IMR-90 (cell line): ENCODE data around the gene DCC. TPM values are rescaled to one million over a fixed set of nuclear protein-coding genes. Genes with fewer than 3 reads are reported as not detected.

ENCODE experiments used
- ATAC-seq: fragments of 200-7000 bp; cut with Tn5 transposase; 2 replicates; pipeline ENCODE4 v1.9.1; 2020; ENCODE audit warnings: low read depth, mild to moderate bottlenecking, moderate library complexity
- BruUV-seq: library from RNA; stranded (reverse); fragments of 400-500 nt; replicated peaks from 2 replicates; lab custom pipeline; 2021; lab: Mats Ljungman, UMichigan
- CTCF ChIA-PET: fragments of 300-600 bp; formaldehyde crosslinking; extraction: SDS; loops from one replicate; lab custom pipeline; 2021; ENCODE audit warnings: antibody characterized with exemption; lab: Yijun Ruan, JAX
- POLR2A ChIA-PET: fragments of 300-600 bp; sonication (Branson Sonifier 250); formaldehyde crosslinking; loops from one replicate; lab custom pipeline; 2022; ENCODE audit warnings: antibody characterized with exemption; ENCODE audit not compliant: unreplicated experiment; lab: Charles Lee
- DNase-seq: peaks from one replicate; pipeline ENCODE4 v3.0.0; 2013
- H2AFZ ChIP-seq: replicated peaks from 2 replicates; pipeline ENCODE3; 2013; ENCODE audit warnings: low read length, mild to moderate bottlenecking; ENCODE audit not compliant: poor library complexity
- H2AK5ac ChIP-seq: 2 replicates; pipeline ENCODE4 v1.6.1; 2013; ENCODE audit warnings: low read depth, low read length, inconsistent platforms
- H2AK9ac ChIP-seq: replicated peaks from 2 replicates; pipeline ENCODE3; 2013; ENCODE audit warnings: mild to moderate bottlenecking, low read depth, low read length, moderate library complexity; ENCODE audit not compliant: poor library complexity
- H2BK120ac ChIP-seq: 2 replicates; pipeline ENCODE4 v1.6.1; 2013; ENCODE audit warnings: low read depth, low read length, inconsistent platforms
- H2BK15ac ChIP-seq: 3 replicates; pipeline ENCODE4 v1.6.1; 2013; ENCODE audit warnings: low read depth, low read length, inconsistent platforms
- H2BK20ac ChIP-seq: 2 replicates; pipeline ENCODE4 v1.6.1; 2013; ENCODE audit warnings: low read depth, mild to moderate bottlenecking, inconsistent platforms, low read length, moderate library complexity
- H2BK5ac ChIP-seq: 2 replicates; pipeline ENCODE4 v1.6.1; 2013; ENCODE audit warnings: mild to moderate bottlenecking, low read depth, low read length, inconsistent platforms; ENCODE audit not compliant: poor library complexity, severe bottlenecking
- H3K14ac ChIP-seq: replicated peaks from 2 replicates; pipeline ENCODE4 v1.6.1; 2013; ENCODE audit warnings: low read depth, low read length, inconsistent platforms
- H3K18ac ChIP-seq: 2 replicates; pipeline ENCODE4 v1.6.1; 2013; ENCODE audit warnings: low read depth, low read length, control low read depth
- H3K23ac ChIP-seq: 2 replicates; pipeline ENCODE4 v1.6.1; 2013; ENCODE audit warnings: low read depth, low read length, inconsistent platforms
- H3K27ac ChIP-seq: 2 replicates; pipeline ENCODE4 v1.5.1; 2013; ENCODE audit warnings: mild to moderate bottlenecking, control low read depth, low read length; ENCODE audit not compliant: insufficient read depth
- H3K27me3 ChIP-seq: 2 replicates; pipeline ENCODE4 v1.6.1; 2013; ENCODE audit warnings: low read length; ENCODE audit not compliant: control insufficient read depth, insufficient read depth
- H3K36me3 ChIP-seq: 2 replicates; pipeline ENCODE4 v1.6.1; 2013; ENCODE audit warnings: low read length, mixed read lengths; ENCODE audit not compliant: control insufficient read depth, insufficient read depth
- H3K4ac ChIP-seq: 2 replicates; pipeline ENCODE4 v1.6.1; 2013; ENCODE audit warnings: low read depth, low read length, inconsistent platforms
- H3K4me1 ChIP-seq: 2 replicates; pipeline ENCODE4 v1.6.1; 2013; ENCODE audit warnings: low read length, mixed read lengths; ENCODE audit not compliant: control insufficient read depth, insufficient read depth
- H3K4me2 ChIP-seq: 2 replicates; pipeline ENCODE4 v1.6.1; 2013; ENCODE audit warnings: low read depth, mild to moderate bottlenecking, control low read depth, low read length, moderate library complexity
- H3K4me3 ChIP-seq: 2 replicates; pipeline ENCODE4 v1.5.1; 2013; ENCODE audit warnings: low read depth, mild to moderate bottlenecking, control low read depth, low read length, moderate library complexity; ENCODE audit not compliant: insufficient read depth
- H3K56ac ChIP-seq: 2 replicates; pipeline ENCODE4 v1.6.1; 2013; ENCODE audit warnings: low read length, inconsistent platforms; ENCODE audit not compliant: insufficient read depth; ENCODE audit errors: extremely low read depth
- H3K79me1 ChIP-seq, 2 experiments: 2 replicates each; pipeline ENCODE4 v1.6.1; 2013; ENCODE audit warnings: low read length in 2 of 2, inconsistent platforms in 1 of 2, low read depth in 1 of 2
- H3K9ac ChIP-seq: 2 replicates; pipeline ENCODE4 v1.6.1; 2013; ENCODE audit warnings: low read depth, low read length, control low read depth
- H3K9me1 ChIP-seq: 2 replicates; pipeline ENCODE4 v1.6.1; 2013; ENCODE audit warnings: low read length, inconsistent platforms; ENCODE audit not compliant: insufficient read depth
- H3K9me3 ChIP-seq: 2 replicates; pipeline ENCODE4 v1.6.1; 2013; ENCODE audit warnings: low read length; ENCODE audit not compliant: control insufficient read depth, insufficient read depth
- H4K20me1 ChIP-seq: 2 replicates; pipeline ENCODE4 v1.6.1; 2013; ENCODE audit warnings: low read length, inconsistent platforms; ENCODE audit not compliant: insufficient read depth
- H4K5ac ChIP-seq: 2 replicates; pipeline ENCODE4 v1.6.1; 2013; ENCODE audit warnings: mild to moderate bottlenecking, low read depth, low read length, control low read depth
- H4K8ac ChIP-seq, 2 experiments: 2 replicates each; pipeline ENCODE4 v1.6.1; 2013; ENCODE audit warnings: low read depth in 2 of 2, low read length in 2 of 2, control low read depth in 1 of 2, inconsistent platforms in 1 of 2
- H4K91ac ChIP-seq: 2 replicates; pipeline ENCODE4 v1.6.1; 2013; ENCODE audit warnings: low read depth, low read length, inconsistent platforms; ENCODE audit not compliant: insufficient read depth
- BHLHE40 ChIP-seq: fragments of 150-350 bp; IDR thresholded peaks from 2 replicates; pipeline ENCODE4 v1.6.1; 2016; ENCODE audit warnings: mild to moderate bottlenecking, low read depth, low read length
- CEBPB ChIP-seq: IDR thresholded peaks from 2 replicates; pipeline ENCODE4 v1.6.1; 2012; ENCODE audit warnings: low read depth, low read length, improper control_type of control experiment
- CHD1 ChIP-seq: IDR thresholded peaks from 2 replicates; pipeline ENCODE4 v1.6.1; 2012; ENCODE audit warnings: low read depth, low read length, improper control_type of control experiment
- CTCF ChIP-seq: conservative IDR thresholded peaks from 2 replicates; pipeline ENCODE4 v1.5.1; 2012; ENCODE audit warnings: mild to moderate bottlenecking, low read depth, low read length, improper control_type of control experiment
- ELK1 ChIP-seq: fragments of 150-350 bp; IDR thresholded peaks from 2 replicates; pipeline ENCODE4 v1.6.1; 2016; ENCODE audit warnings: low read depth, mild to moderate bottlenecking, low read length, moderate library complexity, borderline replicate concordance
- FOS ChIP-seq: fragments of 150-350 bp; IDR thresholded peaks from 2 replicates; pipeline ENCODE4 v1.6.1; 2016; ENCODE audit warnings: low read depth, low read length
- MAFK ChIP-seq: IDR thresholded peaks from 2 replicates; pipeline ENCODE4 v1.6.1; 2012; ENCODE audit warnings: low read depth, low read length, improper control_type of control experiment
- MAZ ChIP-seq: IDR thresholded peaks from 2 replicates; pipeline ENCODE4 v1.6.1; 2012; ENCODE audit warnings: low read depth, mild to moderate bottlenecking, low read length, improper control_type of control experiment, moderate library complexity, borderline replicate concordance
- MXI1 ChIP-seq: IDR thresholded peaks from 2 replicates; pipeline ENCODE4 v1.6.1; 2012; ENCODE audit warnings: low read depth, mild to moderate bottlenecking, low read length, moderate library complexity, borderline replicate concordance
- NFE2L2 ChIP-seq: fragments of 150-350 bp; IDR thresholded peaks from 2 replicates; pipeline ENCODE4 v1.6.1; 2016; ENCODE audit warnings: low read depth, mild to moderate bottlenecking, low read length
- POLR2A ChIP-seq: IDR thresholded peaks from 2 replicates; pipeline ENCODE4 v1.6.1; 2012; ENCODE audit warnings: mild to moderate bottlenecking, low read depth, low read length
- RAD21 ChIP-seq: IDR thresholded peaks from 2 replicates; pipeline ENCODE4 v1.6.1; 2012; ENCODE audit warnings: low read length, improper control_type of control experiment
- RCOR1 ChIP-seq: IDR thresholded peaks from 2 replicates; pipeline ENCODE4 v1.6.1; 2012; ENCODE audit warnings: mild to moderate bottlenecking, low read length, improper control_type of control experiment; ENCODE audit not compliant: insufficient replicate concordance
- RFX5 ChIP-seq: IDR thresholded peaks from 2 replicates; pipeline ENCODE4 v1.8.0; 2012; ENCODE audit warnings: low read depth, mild to moderate bottlenecking, low read length, moderate library complexity
- SMC3 ChIP-seq: fragments of 150-350 bp; IDR thresholded peaks from 2 replicates; pipeline ENCODE4 v1.6.1; 2016; ENCODE audit warnings: low read depth, mild to moderate bottlenecking, antibody characterized with exemption, low read length, moderate library complexity
- USF2 ChIP-seq: fragments of 150-350 bp; IDR thresholded peaks from 2 replicates; pipeline ENCODE4 v1.6.1; 2017; ENCODE audit warnings: mild to moderate bottlenecking, antibody characterized with exemption, low read length, low read depth
- WGBS, 2 experiments: methylation state at CpG; one replicate each; pipeline versions ENCODE4 v1.1.5 to v1.1.7; 2013; ENCODE audit warnings: missing lambda C conversion rate in 2 of 2; ENCODE audit not compliant: insufficient read length in 1 of 2; ENCODE audit errors: extremely low coverage in 2 of 2; 5-methylcytosine and 5-hydroxymethylcytosine counted together
- dilution Hi-C: fragments of 300-500 bp; cut with HindIII; formaldehyde crosslinking; loops from one replicate; pipeline ENCODE4 v1.14.3; 2018; ENCODE audit warnings: low sequenced_read_pairs; ENCODE audit not compliant: unreplicated experiment
- in situ Hi-C: fragments of 300-500 bp; cut with MboI; formaldehyde crosslinking; loops from 3 replicates; pipeline ENCODE4 v1.14.3; 2019; ENCODE audit warnings: low sequenced_read_pairs, inconsistent platforms, mixed read lengths
- intact Hi-C: fragments of 100-400 bp; cut with micrococcal nuclease; formaldehyde crosslinking; loops from 2 replicates; pipeline ENCODE4 v1.10.0; 2022
- polyA plus RNA-seq, 3 experiments: library from polyadenylated mRNA; depleted of rRNA; stranded (reverse); fragments of >200 nt; gene quantifications; 2 replicates each; pipeline ENCODE4 v1.2.3, GENCODE V29; 2012; ENCODE audit warnings: low replicate concordance in 1 of 3
- total RNA-seq: library from RNA; depleted of rRNA; stranded (reverse); fragments of >200 nt; gene quantifications from 2 replicates; pipeline ENCODE4 v1.2.3, GENCODE V29; 2012

DCC gene
- total and polyA plus RNA-seq, 2 of the 4 experiments (the other 2 are of a cell fraction): 0.31 to 0.54 TPM

- in situ Hi-C loops: no loop called here
- Histone ChIP-seq H3K56ac (no peak overlapping the region), H2BK5ac (no peak overlapping the region), H2AK9ac (no peak overlapping the region), H3K4me1 (no peaks in the 10 kb centered on the region), H3K14ac (no peak overlapping the region), H2AFZ (no peak overlapping the region), H3K18ac (no peak overlapping the region), H3K4ac (no peak overlapping the region), H4K20me1 (no peaks in the 10 kb centered on the region), H3K27ac (no peak overlapping the region), H2AK5ac (no peak overlapping the region), H4K91ac (no peak overlapping the region), H2BK15ac (no peak overlapping the region), H3K23ac (no peak overlapping the region), H3K9me1 (no peaks in the 10 kb centered on the region), H3K27me3 (no peaks in the 10 kb centered on the region), H3K79me1 (no peaks in the 10 kb centered on the region), H3K4me2 (no peak overlapping the region), H3K36me3 (no peaks in the 10 kb centered on the region), H2BK20ac (no peak overlapping the region), H3K9me3 (peaks cover 5% of the 10 kb centered on the region), H2BK120ac (no peak overlapping the region), H4K8ac (no peak overlapping the region), H3K4me3 (no peak overlapping the region), H3K9ac (no peak overlapping the region), H4K5ac (no peak overlapping the region)
- no peak for ATAC-seq
- no peak for DNase-seq
- no CpG with 5 or more reads among the region's 5 CpGs for WGBS, 2 experiments
- ChIA-PET CTCF (no interaction called here), POLR2A (no interaction called here)
- TF ChIP-seq USF2: no peak
- TF ChIP-seq MXI1: no peak
- no peak for TF ChIP-seq RAD21
- no peak for TF ChIP-seq NFE2L2
- TF ChIP-seq CHD1: no peak
- TF ChIP-seq MAZ: no peak
- TF ChIP-seq CEBPB: no peak
- no peak for TF ChIP-seq FOS
- no peak for TF ChIP-seq ELK1
- TF ChIP-seq BHLHE40: no peak
- no peak for TF ChIP-seq CTCF
- no peak for TF ChIP-seq POLR2A
- TF ChIP-seq RCOR1: no peak
- no peak for TF ChIP-seq SMC3
- no peak for TF ChIP-seq RFX5
- no peak for TF ChIP-seq MAFK
- no TSS peak for BruUV-seq
- dilution Hi-C loops: no loop called here
- intact Hi-C loops: no loop called here
Measured at GRCh38 chr18:53467756-53468155, 1127.8 kb downstream of the DCC start.
